GM19455 (cell line): ENCODE results near the gene ADAMTS4.
A peak's percentile ranks its signal among the peaks of the same experiment; 100 is the strongest.

Source experiments
- ATAC-seq: cut with Tn5 transposase; IDR thresholded peaks from one replicate; pipeline ENCODE4 v1.9.1; 2021; ENCODE audit not compliant: unreplicated experiment

Gene ADAMTS4

GRCh38 chr1:161158316-161159010 lies 40.4 kb downstream of the ADAMTS4 start:
- no peak for ATAC-seq

- ATAC-seq: no peak
Observed at GRCh38 chr1:161157867-161158266, 41.0 kb downstream of the ADAMTS4 start.

DNA sequence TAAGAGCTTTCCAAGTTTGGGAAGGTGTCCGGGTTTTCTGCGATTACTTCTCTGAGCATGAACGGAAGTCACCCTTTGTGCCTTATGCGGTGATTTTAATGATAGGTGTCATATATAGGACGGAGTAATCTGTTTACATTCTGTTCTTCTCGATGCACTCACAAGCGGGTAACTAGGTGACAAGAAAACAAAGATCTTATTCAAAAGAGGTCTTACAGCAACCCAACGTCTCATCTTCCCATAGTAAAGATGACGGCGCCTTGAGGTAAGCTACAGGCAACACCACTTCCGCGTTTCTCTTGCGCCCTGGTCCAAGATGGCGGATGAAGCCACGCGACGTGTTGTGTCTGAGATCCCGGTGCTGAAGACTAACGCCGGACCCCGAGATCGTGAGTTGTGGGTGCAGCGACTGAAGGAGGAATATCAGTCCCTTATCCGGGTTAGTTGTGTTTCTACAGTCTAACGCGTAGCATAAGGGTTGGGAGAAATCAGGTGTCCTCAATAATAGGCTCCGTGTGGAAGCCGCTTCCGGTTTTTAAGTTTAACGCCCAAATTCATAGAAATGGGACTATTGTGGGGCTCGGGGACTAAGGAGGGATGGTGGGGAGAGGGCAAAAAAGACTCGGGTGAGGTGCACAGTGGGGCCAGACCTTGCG lies 45.0 kb downstream of the ADAMTS4 start, which contains the start of gene UFC1:
Gene UFC1, plus strand, starts transcription at position 297 of the 656 bp plus-strand sequence. Its CDS starts 20 bp downstream, at position 317.
- peak; percentile 85 for ATAC-seq

DNA sequence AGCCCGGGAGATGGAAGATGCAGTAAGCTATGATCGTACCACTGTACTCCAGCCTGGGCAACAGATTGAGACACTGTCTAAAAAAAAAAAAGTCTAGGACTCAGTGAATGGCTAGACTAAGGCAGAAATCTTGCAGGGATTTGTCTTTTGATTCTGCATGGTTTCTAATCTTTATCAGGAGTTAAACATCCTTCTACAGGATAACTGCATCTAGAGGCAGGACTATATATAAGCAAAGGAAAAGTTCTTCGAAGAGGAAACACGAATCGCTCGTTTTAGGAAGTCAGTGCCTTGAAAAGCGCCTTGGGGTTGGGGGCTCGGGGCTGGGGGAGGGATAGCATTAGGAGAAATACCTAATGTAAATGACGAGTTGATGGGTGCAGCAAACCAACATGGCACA lies 45.7 kb downstream of the ADAMTS4 start:
- no peak for ATAC-seq

DNA sequence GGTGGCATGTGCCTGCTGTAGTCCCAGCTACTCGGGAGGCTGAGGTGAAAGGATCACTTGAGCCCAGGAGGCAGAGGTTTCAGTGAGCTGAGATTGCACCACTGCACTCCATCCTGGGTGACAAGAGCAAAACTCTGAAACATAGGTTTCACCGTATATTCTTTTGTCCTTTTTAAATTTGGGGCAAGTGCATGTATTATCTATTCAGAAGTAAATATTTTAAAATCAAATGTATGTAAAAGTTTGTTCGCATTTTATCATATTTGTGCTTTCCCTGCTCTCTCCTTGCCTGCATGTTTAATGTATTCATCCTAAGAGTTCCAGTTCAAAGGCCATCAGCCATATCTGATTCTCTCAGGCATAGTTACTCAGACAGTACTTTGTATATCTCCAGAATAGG lies 53.0 kb downstream of the ADAMTS4 start:
- no peak for ATAC-seq

DNA sequence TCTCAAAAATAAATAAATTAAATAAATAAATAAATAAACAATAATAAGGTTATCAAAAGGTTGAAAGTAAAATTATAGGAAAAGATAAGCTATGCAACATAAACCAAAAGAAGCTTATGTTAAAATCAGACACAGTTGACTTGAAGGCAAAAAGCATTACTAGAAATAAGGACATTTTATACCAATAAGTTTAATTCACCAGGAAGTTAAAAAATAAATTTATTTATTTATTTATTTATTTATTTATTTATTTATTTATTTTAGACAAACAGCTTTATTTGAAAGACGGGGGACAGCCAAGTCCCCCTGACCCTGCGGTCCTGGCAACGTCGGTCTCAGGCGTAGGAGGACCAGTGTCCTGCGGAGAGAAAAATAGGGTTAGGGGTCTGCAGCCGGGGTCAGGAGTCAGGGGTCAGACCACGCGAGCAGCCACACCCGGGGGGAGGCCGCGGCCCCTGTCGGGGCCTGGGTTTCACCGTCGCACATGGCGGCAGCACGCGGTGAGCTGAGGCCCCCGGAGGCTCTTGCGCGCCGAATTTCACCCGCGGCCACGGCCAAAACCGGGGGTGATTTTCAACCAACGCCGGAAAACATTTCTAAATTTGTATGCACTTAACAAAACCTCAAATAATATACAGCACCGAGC lies 58.0 kb downstream of the ADAMTS4 start:
- no peak for ATAC-seq

DNA sequence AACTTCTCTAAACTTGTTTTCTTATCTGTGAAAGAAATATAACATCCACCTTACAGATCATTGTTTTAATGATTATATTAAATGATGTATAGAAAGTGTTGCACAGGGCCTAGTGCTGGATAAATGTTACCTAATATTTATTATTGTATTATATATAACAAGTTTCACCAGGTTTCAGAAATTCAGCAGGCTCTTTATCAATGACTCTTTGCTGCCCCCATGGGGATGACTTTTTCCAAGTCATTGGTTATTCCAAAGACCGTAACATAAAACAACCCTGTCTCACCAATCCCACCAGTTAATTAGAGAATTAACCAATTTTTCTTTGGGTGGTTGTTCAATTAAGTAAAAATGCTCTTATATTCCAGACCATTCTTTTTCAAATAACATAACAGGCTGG lies 59.1 kb downstream of the ADAMTS4 start:
- ATAC-seq: no peak

- ATAC-seq: no peak
Observed at GRCh38 chr1:161138431-161138830, 60.4 kb downstream of the ADAMTS4 start.

- no peak for ATAC-seq
Observed at GRCh38 chr1:161137881-161138280, 61.0 kb downstream of the ADAMTS4 start.
